Mesenchymal stem cell (in vitro differentiated cells and primary cell): ENCODE measurements around the gene IL3.

Experiments
- DNase-seq: peaks from one replicate; pipeline ENCODE4 v3.0.0-alpha.2; 2013
- H2AFZ ChIP-seq: one replicate; pipeline ENCODE4 v1.6.1; 2013; ENCODE audit warnings: low read depth, mild to moderate bottlenecking, control low read depth, inconsistent platforms, low read length, moderate library complexity
- H2AK5ac ChIP-seq: 2 replicates; pipeline ENCODE4 v1.6.1; 2013; ENCODE audit warnings: low read length, moderate library complexity, mild to moderate bottlenecking, inconsistent platforms; ENCODE audit not compliant: severe bottlenecking
- H2BK120ac ChIP-seq: one replicate; pipeline ENCODE4 v1.6.1; 2013; ENCODE audit warnings: low read depth, mild to moderate bottlenecking, inconsistent platforms, low read length, moderate library complexity
- H2BK12ac ChIP-seq, 2 experiments: one replicate each; pipeline ENCODE4 v1.6.1; 2013; ENCODE audit warnings: inconsistent platforms in 2 of 2, low read length in 2 of 2, mild to moderate bottlenecking in 2 of 2, moderate library complexity in 2 of 2, control low read depth in 1 of 2
- H2BK15ac ChIP-seq: one replicate; pipeline ENCODE4 v1.6.1; 2013; ENCODE audit warnings: mild to moderate bottlenecking, low read depth, inconsistent platforms; ENCODE audit not compliant: poor library complexity, severe bottlenecking
- H2BK5ac ChIP-seq: 2 replicates; pipeline ENCODE4 v1.6.1; 2013; ENCODE audit warnings: low read depth, mild to moderate bottlenecking, low read length, control low read depth, inconsistent platforms; ENCODE audit not compliant: poor library complexity, severe bottlenecking
- H3K14ac ChIP-seq, 2 experiments: one replicate each; pipeline ENCODE4 v1.6.1; 2013; ENCODE audit warnings: inconsistent platforms in 2 of 2, low read length in 2 of 2, control low read depth in 1 of 2, mild to moderate bottlenecking in 1 of 2, moderate library complexity in 1 of 2
- H3K18ac ChIP-seq, 2 experiments: one replicate each; pipeline ENCODE4 v1.6.1; 2013; ENCODE audit warnings: inconsistent platforms in 2 of 2, low read length in 2 of 2, control low read depth in 1 of 2, low read depth in 1 of 2, mild to moderate bottlenecking in 1 of 2
- H3K23ac ChIP-seq, 2 experiments: one replicate each; pipeline ENCODE4 v1.6.1; 2013; ENCODE audit warnings: inconsistent platforms in 2 of 2, low read length in 2 of 2, mild to moderate bottlenecking in 2 of 2, moderate library complexity in 2 of 2, control low read depth in 1 of 2
- H3K27ac ChIP-seq: 2 replicates; pipeline ENCODE4 v1.5.1; 2013; ENCODE audit warnings: mild to moderate bottlenecking, moderate library complexity, low read length, control low read depth, inconsistent platforms; ENCODE audit not compliant: poor library complexity, severe bottlenecking
- H3K27me3 ChIP-seq, 2 experiments: 2 replicates each; pipeline versions ENCODE4 v1.6.1 to v1.7.0; 2013; ENCODE audit warnings: low read length in 2 of 2, mild to moderate bottlenecking in 2 of 2, moderate library complexity in 2 of 2, control low read depth in 1 of 2, inconsistent platforms in 1 of 2; ENCODE audit not compliant: control insufficient read depth in 1 of 2, insufficient read depth in 1 of 2
- H3K36me3 ChIP-seq, 2 experiments: 2 replicates each; pipeline versions ENCODE4 v1.6.1 to v1.7.0; 2013; ENCODE audit warnings: low read length in 2 of 2, control low read depth in 1 of 2, inconsistent platforms in 1 of 2, low read depth in 1 of 2, mild to moderate bottlenecking in 1 of 2; ENCODE audit not compliant: insufficient read depth in 2 of 2, control insufficient read depth in 1 of 2
- H3K4ac ChIP-seq, 2 experiments: one replicate each; pipeline ENCODE4 v1.6.1; 2013; ENCODE audit warnings: inconsistent platforms in 2 of 2, low read length in 2 of 2, mild to moderate bottlenecking in 2 of 2, moderate library complexity in 2 of 2, control low read depth in 1 of 2, low read depth in 1 of 2
- H3K4me1 ChIP-seq: 2 replicates; pipeline ENCODE4 v1.6.1; 2013; ENCODE audit warnings: low read depth, low read length, control low read depth; ENCODE audit not compliant: control insufficient read depth, insufficient read depth
- H3K4me2 ChIP-seq: 2 replicates; pipeline ENCODE4 v1.6.1; 2013; ENCODE audit warnings: low read length, mild to moderate bottlenecking, inconsistent platforms; ENCODE audit not compliant: poor library complexity, severe bottlenecking
- H3K4me3 ChIP-seq, 2 experiments: 2 replicates each; pipeline versions ENCODE4 v1.5.1 to v1.7.0; 2013; ENCODE audit warnings: low read length in 2 of 2, mild to moderate bottlenecking in 2 of 2, control low read depth in 1 of 2, low read depth in 1 of 2; ENCODE audit not compliant: insufficient read depth in 1 of 2
- H3K79me1 ChIP-seq: replicated peaks from 2 replicates; pipeline ENCODE4 v1.6.1; 2013; ENCODE audit warnings: mild to moderate bottlenecking, control low read depth, low read length, inconsistent platforms; ENCODE audit not compliant: poor library complexity, severe bottlenecking
- H3K9ac ChIP-seq: 2 replicates; pipeline ENCODE4 v1.7.0; 2013; ENCODE audit warnings: mild to moderate bottlenecking, low read length, moderate library complexity
- H3K9me3 ChIP-seq: 2 replicates; pipeline ENCODE4 v1.7.0; 2013; ENCODE audit warnings: mild to moderate bottlenecking, low read length; ENCODE audit not compliant: control insufficient read depth
- H4K8ac ChIP-seq: one replicate; pipeline ENCODE4 v1.6.1; 2013; ENCODE audit warnings: inconsistent platforms, mild to moderate bottlenecking, low read length, moderate library complexity
- H4K91ac ChIP-seq: one replicate; pipeline ENCODE4 v1.6.1; 2013; ENCODE audit warnings: mild to moderate bottlenecking, low read length, inconsistent platforms
- WGBS: methylation state at CpG from one replicate; pipeline ENCODE4 v1.1.7; 2013; ENCODE audit warnings: mixed read lengths; 5-methylcytosine and 5-hydroxymethylcytosine counted together

The IL3 gene

DNA sequence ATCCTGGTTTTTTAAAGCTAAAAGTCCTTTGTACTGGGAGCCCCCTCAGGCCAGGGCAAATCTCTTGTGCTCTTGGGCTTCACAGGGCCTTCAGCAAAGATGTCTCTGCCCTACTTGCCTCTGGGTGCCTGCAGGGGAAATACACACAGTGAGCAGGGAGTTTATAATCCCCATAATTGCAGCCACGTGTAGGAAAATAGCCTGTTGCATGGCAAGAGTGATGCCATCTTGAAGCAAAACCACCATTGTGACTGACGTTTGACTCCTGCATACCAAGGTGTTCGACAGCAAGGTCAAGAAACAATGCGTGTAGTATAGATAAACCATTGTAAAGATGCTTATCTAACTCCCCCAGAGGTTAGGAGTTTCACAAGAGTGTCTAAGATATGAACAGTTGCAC is 11.4 kb upstream of the IL3 start:
- Histone ChIP-seq H3K9ac (no peak overlapping the region), H2BK12ac (no peak overlapping the region), H3K4me2 (no peak overlapping the region), H3K14ac (no peak overlapping the region), H3K27me3 (peaks cover 26 to 42% of the 10 kb centered on the region in 2 experiments), H3K9me3 (no peaks in the 10 kb centered on the region), H2BK120ac (no peak overlapping the region), H4K8ac (no peak overlapping the region), H4K91ac (no peak overlapping the region), H2BK15ac (no peak overlapping the region), H3K18ac (no peak overlapping the region), H2AFZ (no peak overlapping the region), H3K23ac (peak overlapping the region in 1 of 2 experiments; percentile 10), H3K4me1 (peaks cover 2% of the 10 kb centered on the region), H3K79me1 (no peaks in the 10 kb centered on the region), H3K4ac (no peak overlapping the region), H3K36me3 (no peaks in the 10 kb centered on the region), H2AK5ac (no peak overlapping the region), H3K4me3 (no peak overlapping the region), H3K27ac (no peak overlapping the region), H2BK5ac (no peak overlapping the region)
- DNase-seq = no peak
- WGBS = 73% methylated on average over 4 of the region's 4 CpGs

GRCh38 chr5:132049559-132049958 is 10.9 kb upstream of the IL3 start:
- no peak overlapping the region for H2AFZ ChIP-seq
- H4K91ac ChIP-seq = no peak overlapping the region
- peaks cover 2% of the 10 kb centered on the region for H3K4me1 ChIP-seq
- no peak overlapping the region for H3K18ac ChIP-seq
- H3K27me3 ChIP-seq = peaks cover 27 to 47% of the 10 kb centered on the region in 2 experiments
- H3K79me1 ChIP-seq = no peaks in the 10 kb centered on the region
- no peak overlapping the region for H2AK5ac ChIP-seq
- no peaks in the 10 kb centered on the region for H3K9me3 ChIP-seq
- H3K23ac ChIP-seq = no peak overlapping the region
- no peak overlapping the region for H4K8ac ChIP-seq
- H3K14ac ChIP-seq = no peak overlapping the region
- no peak for DNase-seq
- H2BK15ac ChIP-seq = no peak overlapping the region
- no peak overlapping the region for H3K27ac ChIP-seq
- H3K36me3 ChIP-seq = no peaks in the 10 kb centered on the region
- no peak overlapping the region for H3K9ac ChIP-seq
- no peak overlapping the region for H2BK120ac ChIP-seq
- no peak overlapping the region for H3K4me2 ChIP-seq
- no peak overlapping the region for H2BK5ac ChIP-seq
- 94% methylated on average over 12 of the region's 12 CpGs for WGBS
- no peak overlapping the region for H3K4ac ChIP-seq
- H3K4me3 ChIP-seq = no peak overlapping the region
- H2BK12ac ChIP-seq = no peak overlapping the region

DNA sequence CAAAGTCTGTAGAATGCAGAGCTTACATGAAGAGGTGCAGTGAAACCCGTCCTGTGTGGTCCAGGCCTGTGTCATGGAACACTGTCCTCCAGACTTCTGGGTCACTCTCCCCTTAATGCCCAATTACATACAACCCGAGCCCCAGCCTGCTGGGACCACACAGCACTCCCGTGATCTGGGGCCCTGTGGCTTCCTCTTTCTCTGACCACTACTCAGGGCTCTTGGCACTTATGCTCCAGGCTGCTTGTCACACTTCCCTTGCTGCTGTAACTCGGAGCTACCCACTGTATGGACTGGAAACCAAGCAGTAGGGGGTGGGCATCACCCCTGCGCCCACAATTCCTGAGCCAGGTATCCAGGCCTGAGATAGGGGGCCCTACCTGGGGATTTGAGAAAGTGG is 10.3 kb upstream of the IL3 start:
- Histone ChIP-seq H3K4ac (no peak overlapping the region), H3K4me2 (no peak overlapping the region), H3K27ac (no peak overlapping the region), H3K36me3 (no peaks in the 10 kb centered on the region), H2BK120ac (no peak overlapping the region), H2BK15ac (no peak overlapping the region), H3K18ac (no peak overlapping the region), H3K9me3 (no peaks in the 10 kb centered on the region), H4K8ac (no peak overlapping the region), H2AK5ac (no peak overlapping the region), H3K14ac (no peak overlapping the region), H4K91ac (no peak overlapping the region), H3K4me3 (no peak overlapping the region), H3K9ac (no peak overlapping the region), H3K4me1 (peaks cover 2% of the 10 kb centered on the region), H3K27me3 (peaks cover 28 to 49% of the 10 kb centered on the region in 2 experiments), H2BK12ac (no peak overlapping the region), H2BK5ac (no peak overlapping the region), H2AFZ (no peak overlapping the region), H3K23ac (no peak overlapping the region), H3K79me1 (no peaks in the 10 kb centered on the region)
- 77% methylated on average over 5 of the region's 5 CpGs for WGBS
- DNase-seq = no peak

DNA sequence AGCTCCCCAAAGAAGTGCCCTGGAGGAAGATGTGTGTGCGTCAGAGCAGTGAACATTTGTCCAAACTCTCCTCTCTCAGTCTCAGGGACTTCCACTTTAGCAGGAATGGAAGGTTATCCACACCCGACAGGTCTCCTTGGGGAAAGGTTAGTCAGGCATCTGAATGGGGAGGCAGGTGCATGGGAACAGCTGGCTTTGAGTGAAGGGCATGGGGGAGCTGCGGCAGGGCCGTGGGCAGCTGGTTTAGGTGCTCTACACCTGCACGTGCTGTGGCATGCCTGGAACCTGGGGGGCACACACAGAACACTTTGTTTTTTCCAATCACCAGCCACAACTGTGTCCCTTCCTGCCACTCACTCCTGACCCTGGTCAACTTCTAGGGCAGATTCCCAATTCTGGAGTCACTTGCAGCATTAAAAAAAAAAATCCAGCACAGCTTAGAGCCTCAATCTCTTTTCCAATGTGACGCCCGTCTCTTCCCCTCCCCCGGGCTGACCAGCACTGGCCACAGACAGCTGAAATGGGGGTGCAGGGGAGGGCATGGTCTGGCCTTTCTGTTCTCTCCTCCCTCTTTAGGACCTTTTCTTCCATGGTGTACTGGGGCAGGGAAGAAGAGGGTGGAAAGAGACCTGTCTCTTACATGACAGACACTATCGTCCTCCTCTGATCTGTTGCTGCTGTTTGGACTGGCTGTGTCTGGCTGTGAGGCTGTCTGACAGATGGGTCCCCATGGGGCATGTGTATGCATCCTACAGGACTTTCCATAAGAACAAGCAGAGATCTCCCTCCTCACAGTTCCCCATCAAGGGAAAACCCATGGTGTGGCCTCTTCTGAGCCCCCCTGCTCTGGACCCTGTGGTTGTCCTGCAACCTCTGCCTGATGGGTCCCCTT is 9.5 kb upstream of the IL3 start:
- no peak overlapping the region for H2AFZ ChIP-seq
- no peak for DNase-seq
- H3K4me3 ChIP-seq = no peak overlapping the region
- H3K23ac ChIP-seq = no peak overlapping the region
- no peak overlapping the region for H4K91ac ChIP-seq
- no peak overlapping the region for H2BK15ac ChIP-seq
- H3K9ac ChIP-seq = no peak overlapping the region
- no peaks in the 10 kb centered on the region for H3K79me1 ChIP-seq
- H3K4me2 ChIP-seq = no peak overlapping the region
- no peak overlapping the region for H2BK12ac ChIP-seq
- 79% methylated on average over 9 of the region's 9 CpGs for WGBS
- H3K14ac ChIP-seq = no peak overlapping the region
- H3K9me3 ChIP-seq = no peaks in the 10 kb centered on the region
- H3K18ac ChIP-seq = no peak overlapping the region
- H2AK5ac ChIP-seq = no peak overlapping the region
- no peaks in the 10 kb centered on the region for H3K36me3 ChIP-seq
- peaks cover 2% of the 10 kb centered on the region for H3K4me1 ChIP-seq
- no peak overlapping the region for H3K4ac ChIP-seq
- H2BK5ac ChIP-seq = no peak overlapping the region
- H3K27me3 ChIP-seq = peaks cover 32 to 51% of the 10 kb centered on the region in 2 experiments
- no peak overlapping the region for H3K27ac ChIP-seq
- no peak overlapping the region for H2BK120ac ChIP-seq
- H4K8ac ChIP-seq = no peak overlapping the region
